SK-N-SH (cell line): Measurements from ENCODE around the gene NUMBL.

Source experiments
- CTCF ChIP-seq: fragments of 200-600 bp; sonication (generic); IDR thresholded peaks from 2 replicates; pipeline ENCODE4 v1.6.1; 2017; ENCODE audit warnings: antibody characterized with exemption, mild to moderate bottlenecking, moderate library complexity
- EZH2phosphoT487 ChIP-seq: fragments of 200-600 bp; sonication (generic); IDR thresholded peaks from 2 replicates; pipeline ENCODE4 v1.6.1; 2017; ENCODE audit warnings: low read depth, mixed run types, mild to moderate bottlenecking, antibody characterized with exemption, moderate library complexity, borderline replicate concordance
- GABPA ChIP-seq: IDR thresholded peaks from 2 replicates; pipeline ENCODE4 v1.4.0; 2012; ENCODE audit warnings: low read depth, mild to moderate bottlenecking
- NRF1 ChIP-seq: IDR thresholded peaks from 2 replicates; pipeline ENCODE4 v1.6.1; 2012; ENCODE audit warnings: low read depth, mild to moderate bottlenecking, low read length
- TAF1 ChIP-seq: IDR thresholded peaks from 2 replicates; pipeline ENCODE4 v1.6.1; 2012; ENCODE audit warnings: low read depth, mild to moderate bottlenecking, low read length, moderate library complexity, borderline replicate concordance
- TF ChIP-seq, protein P1 (sequence below): IDR thresholded peaks from 2 replicates; pipeline ENCODE4 v1.4.0; 2012; ENCODE audit warnings: low read depth, borderline replicate concordance

- TF ChIP-seq CTCF: no peak
- TF ChIP-seq, protein P1, sequence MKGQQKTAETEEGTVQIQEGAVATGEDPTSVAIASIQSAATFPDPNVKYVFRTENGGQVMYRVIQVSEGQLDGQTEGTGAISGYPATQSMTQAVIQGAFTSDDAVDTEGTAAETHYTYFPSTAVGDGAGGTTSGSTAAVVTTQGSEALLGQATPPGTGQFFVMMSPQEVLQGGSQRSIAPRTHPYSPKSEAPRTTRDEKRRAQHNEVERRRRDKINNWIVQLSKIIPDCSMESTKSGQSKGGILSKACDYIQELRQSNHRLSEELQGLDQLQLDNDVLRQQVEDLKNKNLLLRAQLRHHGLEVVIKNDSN: no peak
- no peak for TF ChIP-seq GABPA
- TF ChIP-seq EZH2phosphoT487: no peak
- no peak for TF ChIP-seq TAF1
- TF ChIP-seq NRF1: no peak
Observed at GRCh38 chr19:40724315-40724714, 33.9 kb upstream of the NUMBL start.
